ENCODE measurements around the gene VTI1A.

GRCh38 chr10:112447620-112447928 lies 559 bp downstream of the VTI1A start:
- TF ChIP-seq POLR2A (IDR thresholded peaks at IDR 0.05) (no peak), CTCF (IDR thresholded peaks at IDR 0.05) (no peak), POLR2AphosphoS5 (IDR thresholded peaks at IDR 0.05) (no peak)

Measured in upper lobe of left lung (tissue), 4 donors.